NOMO-1 treated with DMSO at 0.1 percent for 48 hours (cell line): ENCODE data around the gene LYVE1.
A peak's percentile ranks its signal among the peaks of the same experiment; 100 is the strongest.
"Not testable (repeated sequence)": the region's sequence is repeated elsewhere in the genome, so short reads cannot be mapped to it uniquely, and the experiment has no call there.

ENCODE experiments used
- DNase-seq: peaks from one replicate; lab custom pipeline; 2025; ENCODE audit not compliant: unreplicated experiment; lab: John Stamatoyannopoulos, UW

The LYVE1 gene

GRCh38 chr11:10568486-10568941 is at the start of gene LYVE1:
TSS of gene LYVE1 (minus strand) at chr11:10568665. CDS start at chr11:10568532, 133 bp downstream.
- no peak for DNase-seq

- no peak for DNase-seq
These were observed 49.1 kb upstream of the LYVE1 start for GRCh38 chr11:10617551-10617950.

GRCh38 chr11:10611979-10612862 is 43.8 kb upstream of the LYVE1 start:
- DNase-seq, result peak; percentile 93

GRCh38 chr11:10609636-10610035 is 41.2 kb upstream of the LYVE1 start:
- DNase-seq, result no peak

GRCh38 chr11:10608584-10608983 is 40.1 kb upstream of the LYVE1 start:
- DNase-seq, result peak; percentile 67

- DNase-seq, result no peak
These were observed 39.1 kb upstream of the LYVE1 start for GRCh38 chr11:10607462-10608132.

- peak; percentile 95 for DNase-seq
These were observed 38.2 kb upstream of the LYVE1 start for GRCh38 chr11:10606536-10607208.

GRCh38 chr11:10605941-10606381 is 37.5 kb upstream of the LYVE1 start:
- DNase-seq, result peak; percentile 39

GRCh38 chr11:10604798-10605197 is 36.3 kb upstream of the LYVE1 start:
- DNase-seq, result no peak

GRCh38 chr11:10604340-10604748 is 35.9 kb upstream of the LYVE1 start:
- DNase-seq, result no peak

- DNase-seq, result no peak
These were observed 35.3 kb upstream of the LYVE1 start for GRCh38 chr11:10603721-10604297.

- no peak for DNase-seq
These were observed 34.5 kb upstream of the LYVE1 start for GRCh38 chr11:10602945-10603344.

GRCh38 chr11:10602366-10602765 is 33.9 kb upstream of the LYVE1 start:
- no peak for DNase-seq

GRCh38 chr11:10601837-10602236 is 33.4 kb upstream of the LYVE1 start:
- no peak for DNase-seq

- DNase-seq, result no peak
These were observed 32.2 kb upstream of the LYVE1 start for GRCh38 chr11:10600570-10601248.

GRCh38 chr11:10599388-10600175 is 31.1 kb upstream of the LYVE1 start:
- no peak for DNase-seq

GRCh38 chr11:10598816-10599215 is 30.4 kb upstream of the LYVE1 start:
- DNase-seq, result no peak

- DNase-seq, result peak; percentile 49
These were observed 29.4 kb upstream of the LYVE1 start for GRCh38 chr11:10597877-10598351.

- DNase-seq, result not testable (repeated sequence)
These were observed 27.4 kb upstream of the LYVE1 start for GRCh38 chr11:10595840-10596239.

GRCh38 chr11:10594407-10594806 is 25.9 kb upstream of the LYVE1 start:
- DNase-seq, result no peak
